ENCODE data around the gene ATP10B. TPM values are rescaled to one million over a fixed set of nuclear protein-coding genes. Genes with fewer than 3 reads are reported as not detected.

ATP10B gene
- total RNA-seq, 3 donors from 2014 or later (not counting 1 experiment from before 2014, with no cell fraction given): not detected

- ATAC-seq: no peak
- WGBS (ENCODE audit: insufficient coverage): 88% methylated on average over 9 of the region's 9 CpGs
Observed at GRCh38 chr5:160620401-160620800, 231.6 kb downstream of the ATP10B start.

DNA sequence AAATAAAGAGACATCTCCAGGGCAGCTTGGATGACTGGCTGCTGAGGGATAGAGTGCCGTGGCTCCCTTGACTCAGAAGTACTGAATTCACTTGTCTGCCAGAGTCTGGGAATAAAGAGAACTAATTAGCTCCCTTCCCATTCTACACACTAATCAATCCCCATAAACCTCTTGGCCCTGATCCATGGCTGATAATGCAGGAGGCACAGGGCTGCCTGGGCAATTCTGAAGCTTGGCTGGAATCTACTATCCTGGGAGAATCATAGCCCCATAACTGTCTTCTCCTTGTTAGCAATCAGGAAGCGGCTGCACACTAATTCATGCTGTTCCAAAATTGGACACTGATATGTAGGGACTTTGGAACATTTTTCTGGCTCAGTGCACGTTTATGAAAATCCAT, 232.6 kb downstream of the ATP10B start:
- no peaks in the 10 kb centered on the region for H3K36me3 Mint-ChIP-seq
- H3K9me3 Mint-ChIP-seq: peaks cover 0 to 3% of the 10 kb centered on the region in 2 donors
- no peak for ATAC-seq
- Histone ChIP-seq H3K36me3 (ENCODE audit: control insufficient read depth, insufficient read depth, low read length) (no peaks in the 10 kb centered on the region), H3K9me3 (ENCODE audit: control insufficient read depth, insufficient read depth, low read length) (no peaks in the 10 kb centered on the region), H3K4me1 (ENCODE audit: control insufficient read depth, insufficient read depth, low read length) (no peaks in the 10 kb centered on the region), H3K27ac (ENCODE audit: low read length) (no peak overlapping the region), H3K4me3 (ENCODE audit: low read length) (no peak overlapping the region), H3K27me3 (ENCODE audit: control insufficient read depth, insufficient read depth, low read length) (no peaks in the 10 kb centered on the region)
- no peak for TF ChIP-seq CTCF (IDR thresholded peaks at IDR 0.05)
- WGBS (ENCODE audit: insufficient coverage): 75% methylated on average over 3 of the region's 3 CpGs
- peaks cover 7 to 10% of the 10 kb centered on the region in 2 donors for H3K27me3 Mint-ChIP-seq (ENCODE audit: low read depth in 2 of 2)
- H3K4me1 Mint-ChIP-seq: no peaks in the 10 kb centered on the region
- no peak for DNase-seq
- intact Hi-C loops (cut with micrococcal nuclease): no loop called here
- no peak overlapping the region for H3K4me3 Mint-ChIP-seq
- no peak overlapping the region for H3K27ac Mint-ChIP-seq

More at GRCh38 chr5:160620401-160620800, 231.6 kb downstream of the ATP10B start:
- Mint-ChIP-seq H3K27ac (no peak overlapping the region), H3K36me3 (no peaks in the 10 kb centered on the region), H3K4me1 (no peaks in the 10 kb centered on the region), H3K27me3 (ENCODE audit: low read depth in 2 of 2) (peaks cover 2 to 10% of the 10 kb centered on the region in 2 donors), H3K4me3 (no peak overlapping the region), H3K9me3 (peaks cover 0 to 3% of the 10 kb centered on the region in 2 donors)
- DNase-seq: no peak
- Histone ChIP-seq H3K27me3 (ENCODE audit: control insufficient read depth, insufficient read depth, low read length) (no peaks in the 10 kb centered on the region), H3K27ac (ENCODE audit: low read length) (no peak overlapping the region), H3K4me1 (ENCODE audit: control insufficient read depth, insufficient read depth, low read length) (no peaks in the 10 kb centered on the region), H3K4me3 (ENCODE audit: low read length) (no peak overlapping the region), H3K9me3 (ENCODE audit: control insufficient read depth, insufficient read depth, low read length) (no peaks in the 10 kb centered on the region), H3K36me3 (ENCODE audit: control insufficient read depth, insufficient read depth, low read length) (no peaks in the 10 kb centered on the region)
- TF ChIP-seq CTCF (IDR thresholded peaks at IDR 0.05): no peak
- intact Hi-C loops (cut with micrococcal nuclease): no loop called here

DNA sequence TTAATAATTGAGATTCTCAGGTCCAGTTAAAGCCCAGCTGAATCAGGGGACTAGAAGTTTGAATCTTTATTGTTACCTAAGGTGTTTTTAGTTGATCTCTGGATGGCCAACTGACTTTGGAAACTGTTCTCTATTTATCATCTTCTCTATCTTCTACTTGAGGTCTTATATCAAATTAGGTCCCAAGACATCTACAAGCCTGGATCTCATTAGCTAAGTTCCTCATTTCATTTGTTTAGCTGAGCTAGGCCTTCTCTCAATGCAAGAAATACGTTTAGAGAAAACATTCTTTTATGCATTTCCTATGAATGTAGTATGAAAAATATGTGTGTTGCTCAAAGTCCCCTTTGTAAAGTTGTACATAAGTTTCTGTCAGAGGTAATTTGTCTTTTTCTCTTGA, 233.7 kb downstream of the ATP10B start:
- Mint-ChIP-seq H3K9me3 (peaks cover 0 to 3% of the 10 kb centered on the region in 2 donors), H3K4me3 (no peak overlapping the region), H3K4me1 (no peaks in the 10 kb centered on the region), H3K27me3 (ENCODE audit: low read depth in 2 of 2) (peaks cover 7 to 9% of the 10 kb centered on the region in 2 donors), H3K36me3 (no peaks in the 10 kb centered on the region), H3K27ac (no peak overlapping the region)
- no peaks in the 10 kb centered on the region for H3K36me3 ChIP-seq (ENCODE audit: control insufficient read depth, insufficient read depth, low read length)
- H3K4me3 ChIP-seq (ENCODE audit: low read length): no peak overlapping the region
- TF ChIP-seq CTCF (IDR thresholded peaks at IDR 0.05): no peak
- H3K27me3 ChIP-seq (ENCODE audit: control insufficient read depth, insufficient read depth, low read length): no peaks in the 10 kb centered on the region
- WGBS (ENCODE audit: insufficient coverage): 50% methylated on average over 1 of the region's 1 CpG
- no peaks in the 10 kb centered on the region for H3K4me1 ChIP-seq (ENCODE audit: control insufficient read depth, insufficient read depth, low read length)
- ATAC-seq (no peak), DNase-seq (no peak)
- H3K9me3 ChIP-seq (ENCODE audit: control insufficient read depth, insufficient read depth, low read length): no peaks in the 10 kb centered on the region
- intact Hi-C loops (cut with micrococcal nuclease): no loop called here
- H3K27ac ChIP-seq (ENCODE audit: low read length): no peak overlapping the region

All from natural killer cell (primary cell).